GM21737 (cell line): Measurements from ENCODE around the gene DCUN1D4.
"Not testable (repeated sequence)": the region's sequence is repeated elsewhere in the genome, so short reads cannot be mapped to it uniquely, and the experiment has no call there.

Source experiments
- ATAC-seq: cut with Tn5 transposase; IDR thresholded peaks from one replicate; pipeline ENCODE4 v1.9.1; 2021; ENCODE audit warnings: mild to moderate bottlenecking, moderate library complexity; ENCODE audit not compliant: unreplicated experiment

DCUN1D4 gene

DNA sequence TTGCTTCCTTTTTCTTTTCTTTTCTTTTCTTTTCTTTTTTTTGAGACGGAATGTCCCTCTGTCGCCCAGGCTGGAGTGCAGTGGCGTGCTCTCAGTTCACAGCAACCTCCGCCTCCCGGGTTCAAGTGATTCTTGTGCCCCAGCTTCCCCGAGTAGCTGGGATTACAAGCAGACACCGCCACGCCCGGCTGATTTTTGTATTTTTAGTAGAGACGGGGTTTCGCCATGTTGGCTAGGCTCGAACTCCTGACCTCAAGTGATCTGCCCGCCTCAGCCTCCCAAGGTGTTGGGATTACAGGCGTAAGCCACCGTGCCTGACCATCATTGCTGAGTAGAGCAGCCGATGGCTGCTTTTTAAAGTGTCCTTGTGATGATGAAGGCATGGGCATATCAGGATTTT lies 50.4 kb downstream of the DCUN1D4 start:
- not testable (repeated sequence) for ATAC-seq

DNA sequence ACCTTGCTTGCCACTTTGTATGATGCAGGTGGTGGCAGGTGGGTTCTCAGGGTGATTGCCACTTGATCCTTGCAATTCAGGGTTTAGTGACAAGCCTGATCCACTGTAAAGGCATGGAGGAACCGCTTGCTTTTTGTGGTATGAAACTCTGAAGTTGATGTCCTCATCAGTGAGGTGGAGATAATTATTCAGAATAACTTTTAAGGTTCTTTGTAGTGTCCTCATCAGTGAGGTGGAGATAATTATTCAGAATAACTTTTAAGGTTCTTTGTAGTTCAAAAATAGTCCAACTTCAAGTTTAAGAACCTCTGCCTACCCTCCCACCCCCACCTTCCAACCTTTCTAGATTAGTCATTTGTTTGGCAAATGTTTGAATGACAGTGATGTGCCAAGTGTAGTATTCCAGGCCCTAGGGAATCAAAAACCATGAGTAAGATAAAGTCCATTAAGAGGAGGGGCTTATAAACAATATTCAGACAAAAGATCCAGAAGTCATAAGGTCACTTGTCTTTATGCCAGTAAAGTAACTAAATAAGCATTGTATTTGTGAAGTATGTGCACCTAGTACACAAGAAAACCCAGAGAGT lies 51.2 kb downstream of the DCUN1D4 start:
- ATAC-seq: no peak

DNA sequence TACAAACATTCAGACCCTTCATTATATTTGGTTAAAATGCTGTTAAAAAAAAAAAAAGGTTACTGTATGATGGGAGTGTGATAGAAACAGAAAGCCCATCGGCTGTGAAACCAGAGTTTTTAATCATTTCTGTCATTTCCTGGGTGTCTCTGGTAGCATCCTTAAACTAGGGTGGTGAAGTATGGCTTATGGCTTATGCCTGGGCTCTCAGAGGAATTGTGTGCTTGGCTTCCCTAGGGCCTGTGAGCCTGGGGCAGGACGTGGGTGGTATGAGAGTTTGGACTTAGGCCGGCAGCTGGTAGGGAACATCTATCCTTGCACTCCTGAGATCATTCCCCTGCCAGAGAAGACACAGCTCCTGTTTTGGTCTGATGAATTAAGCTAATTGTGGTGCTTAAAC lies 52.2 kb downstream of the DCUN1D4 start:
- ATAC-seq: peak; percentile 67

DNA sequence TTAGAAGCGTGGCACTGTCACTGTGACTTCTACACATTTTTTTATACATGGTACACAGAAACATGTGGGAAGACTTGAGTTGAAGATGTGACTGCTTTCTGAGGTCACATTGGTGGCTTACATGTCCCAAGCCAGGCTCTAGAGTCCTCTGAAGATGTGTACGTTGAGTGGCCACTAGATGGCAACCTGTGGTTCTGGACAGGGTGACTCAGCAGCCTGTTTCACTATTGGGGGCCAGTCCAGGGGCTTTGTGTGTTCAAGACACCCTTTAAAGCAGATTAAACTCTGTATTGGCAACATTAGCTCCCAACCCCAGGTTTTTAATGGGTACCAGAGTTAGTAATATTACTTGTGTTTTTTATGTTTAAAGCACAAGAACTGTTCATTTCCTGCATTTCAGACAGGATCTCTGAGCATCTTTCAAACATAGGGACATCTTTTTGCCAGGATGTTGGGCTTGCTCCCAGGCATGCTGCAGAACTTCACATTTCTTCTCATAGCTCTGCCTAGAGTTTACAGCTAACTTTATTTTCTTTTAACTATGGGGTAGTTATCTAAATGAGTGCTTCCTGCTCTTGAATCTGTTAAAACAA lies 53.0 kb downstream of the DCUN1D4 start:
- peak; percentile 95 for ATAC-seq

DNA sequence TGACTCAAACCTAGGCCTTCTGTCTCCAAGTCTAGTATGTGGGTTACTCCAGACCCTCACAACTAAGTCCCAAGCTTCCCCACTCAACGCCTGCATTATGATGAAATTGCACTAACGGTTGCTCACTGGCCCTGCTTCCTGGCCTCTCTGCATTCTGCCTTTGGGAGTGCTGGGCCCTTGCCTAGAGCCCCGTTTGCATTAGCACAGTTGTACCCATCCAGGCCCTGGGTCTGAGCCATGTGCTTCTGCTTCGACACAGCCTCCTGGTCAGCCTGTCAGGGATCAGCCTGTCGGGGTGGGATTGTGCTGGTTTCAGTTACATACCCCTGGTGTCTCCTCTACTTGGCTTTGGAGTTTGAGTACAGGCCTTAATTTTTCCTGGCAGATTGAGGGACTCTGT lies 58.4 kb downstream of the DCUN1D4 start:
- ATAC-seq: no peak

DNA sequence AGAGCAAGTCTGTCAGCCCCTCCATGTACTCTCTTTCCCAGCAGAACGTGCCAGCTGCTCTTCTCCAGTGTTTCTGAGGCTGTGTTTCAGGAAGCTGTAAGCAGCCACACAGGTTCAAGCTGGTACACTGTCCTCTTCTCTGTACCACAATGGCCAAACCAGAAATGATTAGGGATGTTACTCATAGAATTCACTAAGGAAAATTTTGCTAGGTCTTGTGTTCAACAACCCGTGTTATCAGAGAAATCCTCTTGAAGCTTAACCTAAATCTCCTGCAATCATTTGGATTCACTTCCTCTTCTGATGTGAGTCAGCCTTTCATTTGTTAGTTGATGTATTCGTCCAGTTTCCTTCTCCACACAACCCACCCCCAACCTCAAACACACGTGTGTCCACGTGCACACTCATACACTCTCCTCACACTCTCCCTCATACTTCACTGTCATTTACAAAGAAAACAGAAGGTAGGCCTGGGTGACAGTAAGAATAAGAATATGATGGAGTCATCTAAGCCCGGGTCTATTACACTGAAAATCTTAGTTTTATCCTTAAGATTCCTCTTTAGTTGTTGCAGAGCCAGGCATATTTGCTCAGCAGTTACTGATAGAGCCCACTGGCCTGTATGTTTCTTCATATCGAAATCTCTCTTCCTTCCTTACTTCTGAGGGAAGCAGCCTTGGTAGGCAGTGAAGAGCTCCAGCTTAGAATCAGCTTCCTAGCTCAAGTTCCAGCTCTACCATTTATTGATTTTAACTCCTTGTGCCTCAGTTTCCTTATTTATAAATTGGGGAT lies 63.4 kb downstream of the DCUN1D4 start:
- ATAC-seq: peak; percentile 95

DNA sequence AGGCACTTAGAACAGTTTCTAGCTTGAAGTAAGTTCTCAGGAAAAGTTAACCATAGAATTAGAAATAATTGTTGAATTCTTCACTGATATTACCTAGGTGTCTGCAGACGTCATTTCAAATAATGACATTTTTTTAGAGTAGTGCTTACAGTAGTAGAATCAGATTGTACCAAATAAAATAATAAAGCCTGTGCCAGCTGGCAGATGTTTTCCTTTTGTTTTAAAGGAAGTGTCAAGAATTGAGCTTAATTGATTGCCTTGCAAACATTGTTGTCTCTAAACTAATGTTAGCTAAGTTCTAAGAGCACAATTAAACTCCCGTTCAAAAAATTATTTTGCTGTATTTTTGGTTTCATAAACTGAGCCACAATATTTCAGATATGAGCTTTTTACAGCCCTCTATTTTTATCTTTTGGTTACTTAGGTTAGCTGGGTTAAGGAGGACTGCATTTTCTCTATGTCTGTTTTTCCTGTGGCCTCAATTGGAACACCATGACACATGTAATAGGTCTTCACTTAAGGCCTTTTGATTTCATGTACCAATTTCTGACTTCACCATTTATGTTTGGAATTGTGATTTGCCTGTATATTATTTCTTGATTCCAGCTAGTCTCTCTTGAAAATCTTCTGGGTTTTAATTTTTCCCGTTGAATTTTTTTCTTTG lies 64.2 kb downstream of the DCUN1D4 start:
- ATAC-seq: no peak

DNA sequence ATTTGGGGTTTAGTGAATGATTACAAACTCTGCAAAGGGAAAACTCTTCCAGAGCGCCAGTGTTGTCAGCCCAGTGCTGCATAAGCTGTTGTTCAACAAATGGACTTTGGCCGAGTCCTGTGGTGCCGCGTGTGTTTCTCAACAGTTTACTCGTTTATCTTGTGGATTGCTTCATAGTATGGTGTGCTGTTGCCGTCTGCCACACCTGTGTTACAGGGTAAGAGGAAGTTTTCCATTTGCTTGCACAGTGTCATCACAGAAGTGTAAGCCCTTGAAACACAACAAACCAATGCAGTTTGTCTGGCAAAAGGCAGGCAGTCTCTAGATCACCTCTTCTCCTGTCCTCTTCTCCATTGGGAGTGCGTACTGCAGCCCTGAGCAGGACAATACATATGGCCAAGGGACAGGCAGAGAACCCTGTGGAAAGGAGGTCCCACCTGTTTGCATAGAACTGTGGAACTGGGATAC lies 66.3 kb downstream of the DCUN1D4 start:
- ATAC-seq: no peak

DNA sequence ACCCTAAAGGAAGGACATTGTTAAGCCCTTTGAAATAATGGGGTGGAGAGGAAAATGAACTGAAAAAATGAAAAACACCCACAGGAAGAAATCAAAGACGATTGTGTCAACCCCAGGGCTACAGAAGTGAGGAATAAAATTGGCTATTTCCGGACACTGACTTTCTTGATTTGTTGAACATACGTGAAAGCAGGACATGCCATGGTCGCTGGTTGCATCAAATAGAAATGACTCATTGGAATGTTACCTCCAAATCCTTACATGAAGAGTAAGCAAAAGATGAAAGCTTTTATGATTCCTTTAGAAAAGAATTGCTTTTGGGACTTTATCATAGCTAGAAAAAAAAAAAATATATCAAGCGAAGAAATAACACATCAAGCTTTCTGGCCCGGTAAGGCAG lies 75.3 kb downstream of the DCUN1D4 start:
- ATAC-seq: no peak

DNA sequence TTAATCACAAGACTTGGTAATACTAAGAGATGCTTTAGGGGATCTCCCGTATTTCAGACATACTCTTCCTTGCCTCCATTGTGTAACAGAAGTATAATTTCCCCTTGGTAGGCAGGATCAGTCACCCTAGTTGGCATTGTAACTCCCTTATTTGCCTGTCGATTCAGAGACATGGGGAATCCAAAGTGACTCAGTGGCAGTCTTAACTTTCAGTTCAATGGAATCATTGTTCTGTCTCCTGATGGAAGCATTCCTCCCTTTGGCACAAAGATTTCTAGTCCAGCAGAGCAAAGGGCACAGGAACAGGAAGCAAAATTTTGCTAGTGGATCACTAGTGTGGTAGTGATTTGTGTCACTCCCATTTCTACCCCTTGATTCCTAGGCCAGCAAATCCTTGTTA lies 80.4 kb downstream of the DCUN1D4 start:
- ATAC-seq: no peak

DNA sequence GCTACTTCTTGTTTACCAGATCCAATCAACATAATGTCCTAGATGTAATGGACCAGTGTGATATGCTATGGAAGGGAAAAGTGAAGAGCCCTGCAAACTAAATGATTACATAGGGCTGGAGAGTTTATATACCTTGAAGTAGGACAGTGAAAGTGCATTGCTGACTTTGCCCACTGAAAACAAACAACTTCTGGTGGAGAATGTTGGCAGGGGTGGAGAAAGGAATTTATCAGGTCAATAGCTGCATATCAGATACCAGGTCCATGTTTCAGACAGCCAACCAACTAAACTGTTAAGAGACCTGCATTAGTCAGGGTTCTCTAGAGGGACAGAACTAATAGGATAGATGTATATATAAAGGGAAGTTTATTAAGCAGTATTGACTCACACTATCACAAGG lies 82.4 kb downstream of the DCUN1D4 start:
- ATAC-seq: no peak

DNA sequence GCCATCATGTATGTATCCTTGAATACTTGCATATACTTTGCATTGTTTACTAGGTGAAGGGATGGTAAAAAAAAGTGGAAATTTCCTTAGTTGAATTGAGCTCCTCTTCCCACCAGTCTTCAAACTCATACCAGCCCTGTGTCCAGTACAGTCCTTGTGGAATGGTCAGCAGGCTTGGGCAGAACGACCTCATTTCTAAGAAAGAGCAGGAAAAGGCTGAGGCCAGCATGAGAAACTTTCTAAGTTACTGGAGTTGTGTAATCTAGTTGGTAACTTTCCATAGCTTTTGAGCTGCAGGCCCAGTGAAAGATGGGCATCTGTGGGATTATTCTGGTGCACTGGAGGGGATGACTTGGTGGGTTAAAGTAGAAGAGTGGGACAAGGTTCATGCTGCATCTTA lies 87.6 kb downstream of the DCUN1D4 start:
- ATAC-seq: no peak

DNA sequence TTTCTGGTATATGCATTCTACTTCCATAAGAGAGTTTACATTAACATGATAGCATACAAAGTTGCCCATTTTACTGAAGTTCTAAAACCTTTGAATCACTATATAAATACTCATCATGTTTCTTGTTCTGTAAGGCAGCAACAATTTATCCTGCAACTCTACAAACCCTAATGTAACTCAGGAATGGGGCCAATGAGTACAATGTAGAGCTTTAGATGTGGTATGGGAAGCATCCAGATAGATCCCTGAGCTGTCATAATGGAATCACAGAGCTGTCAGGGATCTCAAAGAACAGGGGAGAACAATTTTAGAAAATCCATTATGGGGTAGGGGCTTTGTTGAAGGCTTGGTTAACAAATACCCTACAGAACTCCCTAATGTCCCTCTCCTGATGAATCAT lies 88.5 kb downstream of the DCUN1D4 start:
- ATAC-seq: no peak

DNA sequence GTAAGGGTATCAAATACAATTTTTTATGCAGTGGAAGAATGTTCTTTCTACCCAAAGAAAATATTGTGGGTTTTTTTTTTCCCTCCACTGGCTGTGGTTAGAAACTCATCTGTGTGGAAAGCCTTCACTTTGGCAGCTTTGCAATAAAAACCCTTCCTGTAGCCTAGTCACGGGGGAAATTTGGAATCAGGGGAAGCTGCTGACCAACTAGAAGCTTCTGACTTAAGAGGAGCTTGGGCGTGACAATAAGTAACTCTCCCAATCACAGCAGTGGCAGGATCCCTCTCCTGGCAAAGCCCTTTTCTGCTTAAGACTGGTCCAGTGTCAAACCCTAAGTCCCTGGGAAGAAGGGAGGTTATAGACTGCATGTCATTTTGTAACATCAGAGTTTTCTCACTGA lies 89.3 kb downstream of the DCUN1D4 start:
- ATAC-seq: no peak

DNA sequence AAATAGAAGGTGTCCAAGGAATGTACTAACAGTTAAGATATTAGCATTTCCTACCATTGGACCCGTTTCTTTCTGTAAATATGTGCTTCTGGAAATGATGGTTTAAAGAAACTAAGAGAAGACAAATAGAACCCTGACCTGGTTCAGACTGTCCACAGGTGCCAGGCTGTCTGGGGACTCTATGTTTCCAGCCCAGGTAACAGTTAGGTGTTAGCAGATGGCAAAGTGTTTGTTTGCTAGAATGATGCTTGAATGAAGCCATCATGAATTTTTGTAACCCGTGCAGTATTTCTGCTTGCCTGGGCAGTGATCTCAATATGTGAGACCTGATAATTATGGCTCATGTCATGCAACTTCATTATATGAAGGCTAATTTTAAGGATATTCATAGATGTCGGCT lies 89.7 kb downstream of the DCUN1D4 start:
- ATAC-seq: no peak

DNA sequence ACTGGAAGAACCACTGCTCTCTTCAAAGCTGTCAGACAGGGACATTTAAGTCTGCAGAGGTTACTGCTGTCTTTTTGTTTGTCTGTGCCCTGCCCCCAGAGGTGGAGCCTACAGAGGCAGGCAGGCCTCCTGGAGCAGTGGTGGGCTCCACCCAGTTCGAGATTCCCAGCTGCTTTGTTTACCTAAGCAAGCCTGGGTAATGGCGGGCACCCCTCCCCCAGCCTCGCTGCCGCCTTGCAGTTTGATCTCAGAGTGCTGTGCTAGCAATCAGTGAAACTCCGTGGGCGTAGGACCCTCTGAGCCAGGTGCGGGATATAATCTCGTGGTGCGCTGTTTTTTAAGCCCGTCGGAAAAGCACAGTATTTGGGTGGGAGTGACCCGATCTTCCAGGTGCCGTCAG lies 97.5 kb downstream of the DCUN1D4 start:
- ATAC-seq: not testable (repeated sequence)

DNA sequence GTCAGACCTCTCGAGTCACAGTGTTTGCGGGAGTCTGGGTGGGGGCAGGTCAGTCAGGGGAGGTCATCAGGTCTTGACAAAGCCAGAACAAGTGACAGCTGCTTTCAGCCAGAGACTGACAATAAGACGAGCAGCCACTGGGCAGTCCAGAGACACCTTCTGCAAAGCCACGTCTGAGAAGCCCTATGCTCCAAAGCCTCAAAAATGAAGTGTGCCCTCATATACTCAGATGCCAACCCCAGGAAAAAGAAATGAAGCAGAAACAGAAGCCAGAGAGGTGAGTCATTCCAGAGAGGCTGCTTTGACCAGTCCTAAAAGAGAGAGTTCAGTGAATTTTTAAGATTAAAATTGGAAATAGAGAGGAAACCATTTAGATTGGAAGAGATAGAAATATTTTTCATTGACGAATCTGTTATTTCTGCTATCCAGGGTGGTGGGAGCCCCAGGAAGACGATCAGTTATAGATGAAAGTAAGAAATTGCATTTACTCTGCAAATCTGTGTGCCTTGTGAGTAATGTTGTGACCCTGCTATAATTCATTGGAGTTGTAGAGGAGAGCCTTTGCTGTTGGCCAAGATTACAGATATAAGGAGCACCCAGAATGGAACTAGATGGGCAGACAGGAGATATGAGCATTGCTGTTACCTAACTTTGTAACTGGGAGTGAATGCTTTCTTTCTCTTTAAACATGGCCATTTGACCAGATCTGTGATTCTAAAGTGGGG lies 99.3 kb downstream of the DCUN1D4 start:
- no peak for ATAC-seq

DNA sequence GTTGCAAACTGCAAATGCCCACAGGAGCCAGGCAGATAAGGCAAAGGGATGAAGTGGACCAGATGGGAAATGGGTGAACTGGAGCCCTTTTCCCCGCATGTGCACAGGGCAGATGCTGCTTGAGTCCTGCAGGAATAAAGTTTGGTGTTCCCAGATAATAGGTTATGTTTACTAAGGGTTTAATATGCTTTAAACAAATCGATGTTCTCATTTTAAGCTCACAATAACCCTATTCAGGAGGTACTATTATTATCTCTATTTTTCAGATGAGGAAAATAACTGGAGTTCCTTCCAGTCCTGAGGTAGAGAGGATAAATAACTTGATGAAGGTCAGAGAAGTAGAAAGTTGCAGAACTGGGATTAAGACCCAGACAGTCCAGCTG lies 99.9 kb downstream of the DCUN1D4 start:
- no peak for ATAC-seq

DNA sequence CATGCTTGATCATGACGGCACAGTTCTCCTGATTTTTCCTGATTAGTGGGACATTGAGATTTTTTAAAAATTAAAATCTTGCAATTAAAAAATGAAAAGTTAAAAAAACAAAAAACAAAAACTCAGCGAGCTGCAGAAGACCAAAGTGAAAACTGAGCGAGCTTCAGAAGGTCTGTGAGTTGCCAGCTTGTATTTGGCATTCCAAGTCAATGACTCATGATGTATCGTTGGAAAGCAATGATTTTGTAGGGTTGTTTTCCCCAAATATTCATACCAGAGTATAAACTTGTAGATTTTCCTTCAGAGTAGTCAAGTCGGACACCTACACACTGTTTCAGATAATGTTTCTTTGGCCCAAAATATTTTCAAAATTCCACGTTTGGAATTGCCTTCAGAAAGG lies 100.3 kb downstream of the DCUN1D4 start:
- no peak for ATAC-seq

DNA sequence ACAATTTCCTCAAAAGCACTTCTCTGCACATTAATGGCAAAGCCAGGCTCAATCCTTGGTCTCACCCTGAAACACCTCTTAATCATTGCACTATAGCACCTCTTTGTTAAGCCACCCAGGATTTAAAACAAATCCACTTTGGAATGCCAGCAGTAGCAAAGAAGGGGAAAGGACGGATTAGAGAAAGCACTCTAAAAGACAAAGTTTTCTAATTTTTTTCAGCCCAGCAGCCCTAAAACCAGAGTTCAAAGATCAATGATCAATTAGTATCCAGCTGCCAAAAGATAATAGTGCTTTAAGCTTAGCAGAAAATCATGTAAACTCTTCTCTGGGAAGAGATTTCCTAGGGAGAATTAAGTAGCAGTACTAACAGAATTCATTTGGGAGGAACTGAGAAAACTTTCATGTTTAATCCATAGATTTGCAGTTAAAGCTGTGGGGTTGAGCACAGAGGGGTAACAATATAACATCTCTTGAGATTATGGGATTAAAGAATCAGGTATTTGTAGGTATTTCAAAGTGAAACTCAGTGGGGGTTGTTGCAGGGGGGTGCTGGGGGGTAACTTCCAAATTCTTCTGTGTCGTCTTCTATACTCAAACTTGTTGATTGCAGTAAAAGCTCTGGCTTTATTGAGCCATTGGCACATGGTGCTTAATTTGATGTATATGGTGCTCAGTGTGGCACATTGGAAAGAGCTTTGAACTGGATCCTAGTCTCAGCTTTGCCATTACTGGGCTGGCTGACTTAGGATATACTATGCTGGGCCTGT lies 115.4 kb downstream of the DCUN1D4 start:
- no peak for ATAC-seq
